Measurements from ENCODE around the gene ZC3H7B.

Gene ZC3H7B

GRCh38 chr22:41330169-41330568 is 28.8 kb downstream of the ZC3H7B start:
- DNase-seq: no peak

- DNase-seq: no peak
Measured at GRCh38 chr22:41332217-41332939, 31.1 kb downstream of the ZC3H7B start.

GRCh38 chr22:41333806-41334205 is 32.5 kb downstream of the ZC3H7B start:
- DNase-seq: no peak

- DNase-seq: no peak
Measured at GRCh38 chr22:41334215-41334614, 32.9 kb downstream of the ZC3H7B start.

- DNase-seq: no peak
Measured at GRCh38 chr22:41334951-41335635, 33.8 kb downstream of the ZC3H7B start.

- no peak for DNase-seq
Measured at GRCh38 chr22:41338614-41339212, 37.4 kb downstream of the ZC3H7B start.

GRCh38 chr22:41339823-41340222 is 38.5 kb downstream of the ZC3H7B start:
- DNase-seq: no peak

- no peak for DNase-seq
Measured at GRCh38 chr22:41340357-41340756, 39.0 kb downstream of the ZC3H7B start.

GRCh38 chr22:41341012-41341411 is 39.7 kb downstream of the ZC3H7B start:
- DNase-seq: no peak

- peak in 1 of 2 donors; percentile 7 for DNase-seq
Measured at GRCh38 chr22:41341990-41342389, 40.7 kb downstream of the ZC3H7B start.

- no peak for DNase-seq
Measured at GRCh38 chr22:41343300-41343699, 42.0 kb downstream of the ZC3H7B start.

GRCh38 chr22:41343717-41344116 is 42.4 kb downstream of the ZC3H7B start:
- no peak for DNase-seq

- no peak for DNase-seq
Measured at GRCh38 chr22:41344189-41344788, 43.0 kb downstream of the ZC3H7B start.

- DNase-seq: no peak
Measured at GRCh38 chr22:41345807-41346335, 44.5 kb downstream of the ZC3H7B start.

- DNase-seq: no peak
Measured at GRCh38 chr22:41347066-41347859, 45.9 kb downstream of the ZC3H7B start.

GRCh38 chr22:41348964-41349484 is 47.7 kb downstream of the ZC3H7B start:
- DNase-seq: no peak

GRCh38 chr22:41350087-41350486 is 48.8 kb downstream of the ZC3H7B start:
- no peak for DNase-seq

GRCh38 chr22:41351011-41351410 is 49.7 kb downstream of the ZC3H7B start:
- no peak for DNase-seq

GRCh38 chr22:41352058-41352457 is 50.7 kb downstream of the ZC3H7B start:
- no peak for DNase-seq

GRCh38 chr22:41353862-41354575 is 52.7 kb downstream of the ZC3H7B start:
- DNase-seq: peak in 1 of 2 donors; percentile 49

- DNase-seq: no peak
Measured at GRCh38 chr22:41354979-41355378, 53.7 kb downstream of the ZC3H7B start.

- DNase-seq: no peak
Measured at GRCh38 chr22:41355895-41356294, 54.6 kb downstream of the ZC3H7B start.
